Stimulated activated CD4-positive, alpha-beta T cell treated with anti-CD3 and anti-CD28 coated beads, Interleukin-1b, Interleukin-23, amount 100 ng/mL, for 24 hours (primary cell): ENCODE data around the gene LYZ.

Source experiments
- DNase-seq, 4 experiments: peaks; one replicate each; pipeline ENCODE4 v3.0.0-alpha.2; 2020; ENCODE audit warnings: low read depth in 4 of 4, low spot score in 1 of 4

LYZ gene

GRCh38 chr12:69383074-69383473 lies 34.9 kb downstream of the LYZ start:
- DNase-seq = no peak

DNA sequence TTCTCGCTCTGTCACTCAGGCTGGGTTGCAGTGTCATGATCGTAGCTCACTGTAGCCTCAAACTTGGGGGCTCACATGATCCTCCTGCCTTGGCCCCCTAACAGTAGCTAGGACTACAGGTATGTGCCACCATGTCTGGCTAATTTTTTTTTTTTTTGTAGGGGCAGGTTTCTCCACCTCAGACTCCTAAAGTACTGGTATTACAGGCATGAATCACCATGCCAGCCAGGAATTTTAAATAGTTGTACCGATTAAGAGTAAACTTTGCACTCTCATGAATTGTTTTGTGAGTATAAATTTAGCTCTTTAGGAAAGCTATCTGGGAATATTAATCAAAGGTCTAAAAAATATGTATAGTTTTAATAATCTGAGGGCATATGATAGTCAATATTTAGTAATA lies 36.9 kb downstream of the LYZ start:
- no peak for DNase-seq

DNA sequence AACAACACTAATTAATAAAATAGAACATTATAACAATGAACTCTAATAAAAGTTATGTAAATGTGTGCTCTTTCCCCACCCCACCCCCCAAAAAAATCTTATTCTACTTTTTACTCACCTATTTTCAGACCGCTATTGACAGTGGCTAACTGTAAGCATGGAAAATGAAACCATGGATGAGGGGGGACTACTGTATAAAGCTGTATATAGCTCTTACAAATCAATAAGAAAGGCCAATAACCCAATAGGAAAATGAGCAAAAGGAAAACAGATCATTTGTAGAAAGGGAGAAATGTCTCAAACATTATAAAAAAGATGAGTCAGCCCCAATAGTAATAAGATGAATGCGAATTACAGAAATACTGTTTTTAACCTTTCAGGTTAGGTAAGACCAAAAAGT lies 38.7 kb downstream of the LYZ start:
- no peak for DNase-seq

DNA sequence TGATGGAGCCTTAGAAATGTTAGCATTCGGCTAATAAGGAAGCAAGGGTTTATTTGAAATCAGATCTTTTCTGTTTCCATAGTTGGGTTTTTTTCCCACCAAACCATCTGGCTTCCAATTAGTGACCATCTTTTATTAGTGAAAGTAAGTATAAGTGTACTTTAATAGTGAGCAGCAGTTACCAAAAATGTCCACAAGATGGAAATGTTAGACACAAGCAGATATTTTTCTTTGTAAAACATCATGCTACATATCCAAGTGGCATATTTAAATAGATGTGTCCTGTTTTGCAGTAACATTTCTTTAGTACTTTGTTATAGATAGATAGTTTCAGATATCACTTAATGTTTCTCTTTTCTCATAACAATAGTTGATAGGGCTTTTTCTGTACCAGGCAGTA lies 40.2 kb downstream of the LYZ start:
- DNase-seq = no peak

- no peak for DNase-seq
Measured at GRCh38 chr12:69389831-69390230, 41.6 kb downstream of the LYZ start.

- no peak for DNase-seq
Measured at GRCh38 chr12:69392179-69392928, 44.2 kb downstream of the LYZ start.

DNA sequence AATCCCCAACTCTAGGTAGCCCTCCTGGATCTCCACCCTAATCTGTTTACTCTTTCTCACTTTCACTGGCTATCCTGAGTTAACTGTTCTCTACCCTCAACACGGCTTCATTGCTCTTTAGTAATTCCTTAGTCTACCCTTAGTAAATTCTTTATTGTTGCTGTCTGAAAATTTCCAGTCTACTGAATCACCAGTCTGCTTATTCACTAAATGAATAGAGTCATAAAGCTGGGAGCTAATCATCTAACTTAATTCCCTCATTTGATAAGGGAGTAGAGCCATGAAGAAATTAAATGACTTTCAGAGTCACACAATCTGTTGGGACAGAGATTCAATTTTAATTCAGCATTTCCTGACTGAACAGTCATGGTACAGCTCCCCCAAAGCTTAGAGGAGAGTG lies 47.9 kb downstream of the LYZ start:
- no peak for DNase-seq

- no peak for DNase-seq
Measured at GRCh38 chr12:69396963-69397362, 48.8 kb downstream of the LYZ start.

- DNase-seq = no peak
Measured at GRCh38 chr12:69397978-69398377, 49.8 kb downstream of the LYZ start.

GRCh38 chr12:69401940-69402339 lies 53.8 kb downstream of the LYZ start:
- no peak for DNase-seq
